ENCODE results near the gene CCT3.
"Not testable (repeated sequence)": the region's sequence is repeated elsewhere in the genome, so short reads cannot be mapped to it uniquely, and the experiment has no call there.

- TF ChIP-seq, protein P1, sequence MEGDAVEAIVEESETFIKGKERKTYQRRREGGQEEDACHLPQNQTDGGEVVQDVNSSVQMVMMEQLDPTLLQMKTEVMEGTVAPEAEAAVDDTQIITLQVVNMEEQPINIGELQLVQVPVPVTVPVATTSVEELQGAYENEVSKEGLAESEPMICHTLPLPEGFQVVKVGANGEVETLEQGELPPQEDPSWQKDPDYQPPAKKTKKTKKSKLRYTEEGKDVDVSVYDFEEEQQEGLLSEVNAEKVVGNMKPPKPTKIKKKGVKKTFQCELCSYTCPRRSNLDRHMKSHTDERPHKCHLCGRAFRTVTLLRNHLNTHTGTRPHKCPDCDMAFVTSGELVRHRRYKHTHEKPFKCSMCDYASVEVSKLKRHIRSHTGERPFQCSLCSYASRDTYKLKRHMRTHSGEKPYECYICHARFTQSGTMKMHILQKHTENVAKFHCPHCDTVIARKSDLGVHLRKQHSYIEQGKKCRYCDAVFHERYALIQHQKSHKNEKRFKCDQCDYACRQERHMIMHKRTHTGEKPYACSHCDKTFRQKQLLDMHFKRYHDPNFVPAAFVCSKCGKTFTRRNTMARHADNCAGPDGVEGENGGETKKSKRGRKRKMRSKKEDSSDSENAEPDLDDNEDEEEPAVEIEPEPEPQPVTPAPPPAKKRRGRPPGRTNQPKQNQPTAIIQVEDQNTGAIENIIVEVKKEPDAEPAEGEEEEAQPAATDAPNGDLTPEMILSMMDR (IDR thresholded peaks at IDR 0.05): not testable (repeated sequence)
- TF ChIP-seq POLR2A (IDR thresholded peaks at IDR 0.05): not testable (repeated sequence)
These were observed 14.4 kb upstream of the CCT3 start for GRCh38 chr1:156352481-156352880.

Measured in adrenal gland (tissue), 5 donors.